Neural progenitor cell (in vitro differentiated cells): Measurements from ENCODE around the gene ATXN1.

Experiments
- EZH2 ChIP-seq: fragments of 200-600 bp; sonication (generic); IDR thresholded peaks from 2 replicates; pipeline ENCODE4 v1.6.1; 2017; ENCODE audit warnings: antibody characterized with exemption, mild to moderate bottlenecking, moderate library complexity
- TF ChIP-seq, protein P1 (sequence below): fragments of 200-600 bp; sonication (generic); IDR thresholded peaks from 2 replicates; pipeline ENCODE4 v1.5.1; 2017; ENCODE audit warnings: antibody characterized with exemption, mild to moderate bottlenecking

DNA sequence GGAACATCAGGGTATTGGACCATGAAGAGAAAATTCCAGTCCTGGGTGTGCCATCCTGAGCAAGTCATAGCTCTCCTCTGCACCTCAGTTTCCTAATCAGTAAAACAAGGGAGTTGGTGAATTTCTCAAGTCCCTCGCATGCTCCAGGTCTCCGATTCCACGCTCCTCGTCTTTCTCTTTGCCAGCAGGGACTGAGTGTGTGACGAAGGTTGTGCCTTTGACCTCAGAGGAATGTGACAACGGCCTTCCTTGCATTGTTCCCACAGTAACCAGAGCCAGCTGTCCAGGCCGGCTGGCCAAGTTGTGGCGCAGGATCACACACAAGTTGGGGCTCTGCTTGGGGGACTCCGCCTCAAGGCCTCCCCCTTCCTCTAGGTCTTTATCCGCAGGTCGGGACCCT is 217.3 kb downstream of the ATXN1 start:
- TF ChIP-seq, protein P1, sequence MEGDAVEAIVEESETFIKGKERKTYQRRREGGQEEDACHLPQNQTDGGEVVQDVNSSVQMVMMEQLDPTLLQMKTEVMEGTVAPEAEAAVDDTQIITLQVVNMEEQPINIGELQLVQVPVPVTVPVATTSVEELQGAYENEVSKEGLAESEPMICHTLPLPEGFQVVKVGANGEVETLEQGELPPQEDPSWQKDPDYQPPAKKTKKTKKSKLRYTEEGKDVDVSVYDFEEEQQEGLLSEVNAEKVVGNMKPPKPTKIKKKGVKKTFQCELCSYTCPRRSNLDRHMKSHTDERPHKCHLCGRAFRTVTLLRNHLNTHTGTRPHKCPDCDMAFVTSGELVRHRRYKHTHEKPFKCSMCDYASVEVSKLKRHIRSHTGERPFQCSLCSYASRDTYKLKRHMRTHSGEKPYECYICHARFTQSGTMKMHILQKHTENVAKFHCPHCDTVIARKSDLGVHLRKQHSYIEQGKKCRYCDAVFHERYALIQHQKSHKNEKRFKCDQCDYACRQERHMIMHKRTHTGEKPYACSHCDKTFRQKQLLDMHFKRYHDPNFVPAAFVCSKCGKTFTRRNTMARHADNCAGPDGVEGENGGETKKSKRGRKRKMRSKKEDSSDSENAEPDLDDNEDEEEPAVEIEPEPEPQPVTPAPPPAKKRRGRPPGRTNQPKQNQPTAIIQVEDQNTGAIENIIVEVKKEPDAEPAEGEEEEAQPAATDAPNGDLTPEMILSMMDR = no peak
- no peak for TF ChIP-seq EZH2
